Esophagus (tissue), 2 donors: ENCODE results near the gene COL8A2. TPM values are rescaled to one million over a fixed set of nuclear protein-coding genes. Genes with fewer than 3 reads are reported as not detected.

Source experiments
- H3K27ac ChIP-seq, 2 donors: one replicate each; pipeline ENCODE4 v1.5.1; 2013; ENCODE audit warnings: low read depth in 2 of 2, mild to moderate bottlenecking in 2 of 2, inconsistent platforms in 1 of 2, low read length in 1 of 2, moderate library complexity in 1 of 2
- H3K27me3 ChIP-seq, 2 donors: one replicate each; pipeline ENCODE4 v1.6.1; 2013; ENCODE audit warnings: low read length in 2 of 2, control low read depth in 1 of 2, mild to moderate bottlenecking in 1 of 2; ENCODE audit not compliant: insufficient read depth in 2 of 2, control insufficient read depth in 1 of 2
- H3K36me3 ChIP-seq, 2 donors: one replicate each; pipeline ENCODE4 v1.6.1; 2013; ENCODE audit warnings: low read length in 1 of 2; ENCODE audit not compliant: control insufficient read depth in 2 of 2, insufficient read depth in 2 of 2
- H3K4me1 ChIP-seq, 2 donors: one replicate each; pipeline ENCODE4 v1.6.1; 2013; ENCODE audit warnings: low read length in 1 of 2; ENCODE audit not compliant: control insufficient read depth in 2 of 2, insufficient read depth in 2 of 2
- H3K4me3 ChIP-seq, 2 donors: one replicate each; pipeline ENCODE4 v1.5.1; 2013; ENCODE audit warnings: low read length in 2 of 2, mild to moderate bottlenecking in 2 of 2, low read depth in 1 of 2, moderate library complexity in 1 of 2
- H3K9me3 ChIP-seq, 2 donors: one replicate each; pipeline ENCODE4 v1.6.1; 2013; ENCODE audit warnings: mild to moderate bottlenecking in 2 of 2, low read depth in 1 of 2, low read length in 1 of 2, moderate library complexity in 1 of 2; ENCODE audit not compliant: control insufficient read depth in 2 of 2, insufficient read depth in 1 of 2
- WGBS, 2 donors: extraction: QIAGEN DNeasy Blood & Tissue Kit; methylation state at CpG; one replicate each; pipeline ENCODE4 v1.1.7; 2013; 5-methylcytosine and 5-hydroxymethylcytosine counted together
- polyA plus RNA-seq, 2 donors: library from polyadenylated mRNA; stranded (reverse); fragments of 200-250 nt; gene quantifications; one replicate each; pipeline ENCODE4 v1.2.3, GENCODE V29; 2013
- donor health status: healthy with polysubstance abuse.
- donor health status: Bipolar disorder and iron deficiency.

The COL8A2 gene
- polyA plus RNA-seq, 2 donors, result 2.0 to 2.9 TPM

- Histone ChIP-seq H3K4me3 (no peak overlapping the region), H3K27ac (no peak overlapping the region), H3K9me3 (no peaks in the 10 kb centered on the region), H3K36me3 (no peaks in the 10 kb centered on the region), H3K4me1 (no peaks in the 10 kb centered on the region), H3K27me3 (no peaks in the 10 kb centered on the region)
- WGBS, 2 donors, result 56 to 72% methylated on average over 6 of the region's 6 CpGs
Measured at GRCh38 chr1:36080801-36081200, 44.2 kb downstream of the COL8A2 start.

- WGBS, 2 donors, result 51 to 55% methylated on average over 3 of the region's 3 CpGs
Measured at GRCh38 chr1:36080236-36080635, 44.8 kb downstream of the COL8A2 start.

GRCh38 chr1:36076979-36077573 is 47.9 kb downstream of the COL8A2 start:
- no peak overlapping the region for H3K4me3 ChIP-seq
- no peak overlapping the region for H3K27ac ChIP-seq
- no peaks in the 10 kb centered on the region for H3K9me3 ChIP-seq
- H3K36me3 ChIP-seq, result no peaks in the 10 kb centered on the region
- no peaks in the 10 kb centered on the region for H3K4me1 ChIP-seq
- WGBS, 2 donors, result 58 to 68% methylated on average over 4 of the region's 4 CpGs
- H3K27me3 ChIP-seq, result no peaks in the 10 kb centered on the region

More at GRCh38 chr1:36080236-36080635, 44.8 kb downstream of the COL8A2 start:
- no peaks in the 10 kb centered on the region for H3K4me1 ChIP-seq
- H3K9me3 ChIP-seq, result no peaks in the 10 kb centered on the region
- H3K4me3 ChIP-seq, result no peak overlapping the region
- H3K27ac ChIP-seq, result no peak overlapping the region
- H3K36me3 ChIP-seq, result no peaks in the 10 kb centered on the region
- H3K27me3 ChIP-seq, result no peaks in the 10 kb centered on the region

- Histone ChIP-seq H3K4me1 (no peaks in the 10 kb centered on the region), H3K9me3 (no peaks in the 10 kb centered on the region), H3K4me3 (no peak overlapping the region), H3K27me3 (no peaks in the 10 kb centered on the region), H3K36me3 (no peaks in the 10 kb centered on the region), H3K27ac (no peak overlapping the region)
- 68 to 73% methylated on average over 2 of the region's 2 CpGs for WGBS, 2 donors
Measured at GRCh38 chr1:36070349-36070748, 54.7 kb downstream of the COL8A2 start.

- Histone ChIP-seq H3K4me3 (no peak overlapping the region), H3K36me3 (no peaks in the 10 kb centered on the region), H3K9me3 (no peaks in the 10 kb centered on the region), H3K27me3 (no peaks in the 10 kb centered on the region), H3K27ac (no peak overlapping the region), H3K4me1 (no peaks in the 10 kb centered on the region)
- 76 to 90% methylated on average over 2 of the region's 2 CpGs for WGBS, 2 donors
Measured at GRCh38 chr1:36068866-36069265, 56.2 kb downstream of the COL8A2 start.

GRCh38 chr1:36067871-36068270 is 57.2 kb downstream of the COL8A2 start:
- Histone ChIP-seq H3K27ac (no peak overlapping the region), H3K36me3 (no peaks in the 10 kb centered on the region), H3K9me3 (no peaks in the 10 kb centered on the region), H3K4me3 (no peak overlapping the region), H3K27me3 (no peaks in the 10 kb centered on the region), H3K4me1 (no peaks in the 10 kb centered on the region)

GRCh38 chr1:36062315-36062714 is 62.7 kb downstream of the COL8A2 start:
- H3K27ac ChIP-seq, result no peak overlapping the region
- no peaks in the 10 kb centered on the region for H3K9me3 ChIP-seq
- no peaks in the 10 kb centered on the region for H3K36me3 ChIP-seq
- H3K4me1 ChIP-seq, result no peaks in the 10 kb centered on the region
- H3K4me3 ChIP-seq, result no peak overlapping the region
- 96 to 100% methylated on average over 1 of the region's 1 CpG for WGBS, 2 donors
- no peaks in the 10 kb centered on the region for H3K27me3 ChIP-seq

GRCh38 chr1:36055706-36056105 is 69.3 kb downstream of the COL8A2 start:
- 87 to 88% methylated on average over 5 of the region's 5 CpGs for WGBS, 2 donors

GRCh38 chr1:36053978-36054377 is 71.0 kb downstream of the COL8A2 start:
- Histone ChIP-seq H3K4me1 (no peaks in the 10 kb centered on the region), H3K36me3 (no peaks in the 10 kb centered on the region), H3K9me3 (no peaks in the 10 kb centered on the region), H3K4me3 (no peak overlapping the region), H3K27me3 (no peaks in the 10 kb centered on the region), H3K27ac (no peak overlapping the region)

More at GRCh38 chr1:36055706-36056105, 69.3 kb downstream of the COL8A2 start:
- Histone ChIP-seq H3K9me3 (no peaks in the 10 kb centered on the region), H3K27ac (no peak overlapping the region), H3K36me3 (no peaks in the 10 kb centered on the region), H3K4me3 (no peak overlapping the region), H3K27me3 (no peaks in the 10 kb centered on the region), H3K4me1 (no peaks in the 10 kb centered on the region)

- Histone ChIP-seq H3K4me3 (no peak overlapping the region), H3K27ac (no peak overlapping the region), H3K36me3 (no peaks in the 10 kb centered on the region), H3K9me3 (no peaks in the 10 kb centered on the region), H3K27me3 (no peaks in the 10 kb centered on the region), H3K4me1 (no peaks in the 10 kb centered on the region)
Measured at GRCh38 chr1:36051821-36052220, 73.2 kb downstream of the COL8A2 start.
